Mononuclear cell (primary cell): ENCODE results near the gene SDHC. TPM values are rescaled to one million over a fixed set of nuclear protein-coding genes. Genes with fewer than 3 reads are reported as not detected.

ENCODE experiments used
- H3K27me3 ChIP-seq: 2 replicates; pipeline ENCODE4 v1.6.0; 2011; ENCODE audit warnings: low read length, control low read depth; ENCODE audit not compliant: insufficient read depth
- H3K4me1 ChIP-seq: 2 replicates; pipeline ENCODE4 v1.5.1; 2011; ENCODE audit warnings: mild to moderate bottlenecking, low read length, control low read depth; ENCODE audit not compliant: insufficient read depth
- H3K4me3 ChIP-seq: 2 replicates; pipeline ENCODE4 v1.5.1; 2011; ENCODE audit warnings: mild to moderate bottlenecking, low read length, moderate library complexity
- H3K9me3 ChIP-seq: 2 replicates; pipeline ENCODE4 v1.5.1; 2011; ENCODE audit warnings: low read depth, mild to moderate bottlenecking, control low read depth, low read length
- total RNA-seq: library from RNA; depleted of rRNA; stranded (reverse); fragments of >200 nt; gene quantifications from one replicate; pipeline ENCODE4 v1.2.3, GENCODE V29; 2012

SDHC gene
- total RNA-seq, 1 donor, result 22.7 TPM

DNA sequence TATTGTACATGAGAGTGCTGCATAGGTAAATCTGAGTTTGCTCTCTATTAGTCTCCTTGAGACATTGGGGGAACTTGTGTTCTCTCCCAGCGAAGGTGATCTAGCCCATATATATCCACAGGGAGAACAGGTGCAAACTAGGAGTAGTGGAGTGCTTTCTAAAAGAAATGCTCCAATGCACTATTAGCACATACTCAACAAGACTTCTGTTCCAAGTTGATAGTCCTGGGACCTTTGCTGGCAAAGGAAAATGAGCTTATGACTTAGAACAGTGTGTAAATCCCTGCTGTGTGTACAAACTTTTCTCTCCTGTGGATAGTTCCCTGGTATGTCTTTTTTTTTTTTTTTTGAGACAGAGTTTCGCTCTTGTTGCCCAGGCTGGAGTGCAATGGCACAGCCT lies 28.0 kb downstream of the SDHC start:
- Histone ChIP-seq H3K27me3 (no peaks in the 10 kb centered on the region), H3K4me3 (no peak overlapping the region), H3K9me3 (no peaks in the 10 kb centered on the region), H3K4me1 (no peaks in the 10 kb centered on the region)

DNA sequence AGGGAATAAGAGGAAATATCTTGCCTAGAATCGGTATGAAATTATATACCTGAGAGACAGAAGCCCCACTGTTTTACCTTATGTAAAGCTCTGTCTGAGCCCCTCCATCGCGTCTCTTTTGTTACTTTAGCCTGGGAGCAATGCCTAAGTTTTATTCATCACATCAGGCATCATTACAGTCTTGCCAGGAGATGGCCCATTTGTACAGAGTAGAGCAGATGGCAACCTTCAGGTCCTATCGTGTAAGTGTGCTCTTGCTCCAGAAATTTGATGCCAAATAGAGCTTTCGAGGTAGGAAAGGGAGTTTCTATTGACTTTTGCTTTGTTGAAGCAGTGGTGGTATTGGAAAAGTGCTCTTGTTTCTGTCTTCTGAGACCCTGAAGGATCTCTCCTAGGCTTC lies 28.6 kb downstream of the SDHC start:
- Histone ChIP-seq H3K9me3 (no peaks in the 10 kb centered on the region), H3K4me1 (no peaks in the 10 kb centered on the region), H3K27me3 (no peaks in the 10 kb centered on the region), H3K4me3 (no peak overlapping the region)

DNA sequence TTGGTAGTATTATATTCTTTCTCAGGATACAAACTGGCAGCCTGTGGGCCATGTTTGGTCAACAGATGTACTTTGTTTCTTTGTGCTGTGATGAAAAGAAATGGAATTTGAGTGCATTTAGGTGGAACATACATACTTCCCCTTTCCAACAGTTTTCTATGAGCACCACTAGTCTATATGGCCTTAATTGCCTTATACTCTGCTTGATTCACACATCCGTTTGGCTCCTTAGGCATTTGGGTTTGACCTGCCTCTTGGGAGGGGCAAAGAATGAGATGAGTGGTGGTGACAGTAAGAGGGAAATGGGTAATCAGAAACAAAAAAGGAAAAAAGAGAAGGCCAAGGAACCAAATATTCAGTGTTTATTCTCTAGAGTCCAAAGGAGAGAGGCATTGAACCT lies 36.5 kb downstream of the SDHC start:
- Histone ChIP-seq H3K4me3 (no peak overlapping the region), H3K27me3 (no peaks in the 10 kb centered on the region), H3K4me1 (peaks cover 13% of the 10 kb centered on the region), H3K9me3 (no peaks in the 10 kb centered on the region)

- Histone ChIP-seq H3K9me3 (no peaks in the 10 kb centered on the region), H3K27me3 (no peaks in the 10 kb centered on the region), H3K4me3 (no peak overlapping the region), H3K4me1 (peaks cover 13% of the 10 kb centered on the region)
Observed at GRCh38 chr1:161351482-161351881, 37.3 kb downstream of the SDHC start.

GRCh38 chr1:161357073-161357472 lies 42.9 kb downstream of the SDHC start:
- Histone ChIP-seq H3K27me3 (no peaks in the 10 kb centered on the region), H3K4me1 (peaks cover 6% of the 10 kb centered on the region), H3K4me3 (no peak overlapping the region), H3K9me3 (no peaks in the 10 kb centered on the region)

DNA sequence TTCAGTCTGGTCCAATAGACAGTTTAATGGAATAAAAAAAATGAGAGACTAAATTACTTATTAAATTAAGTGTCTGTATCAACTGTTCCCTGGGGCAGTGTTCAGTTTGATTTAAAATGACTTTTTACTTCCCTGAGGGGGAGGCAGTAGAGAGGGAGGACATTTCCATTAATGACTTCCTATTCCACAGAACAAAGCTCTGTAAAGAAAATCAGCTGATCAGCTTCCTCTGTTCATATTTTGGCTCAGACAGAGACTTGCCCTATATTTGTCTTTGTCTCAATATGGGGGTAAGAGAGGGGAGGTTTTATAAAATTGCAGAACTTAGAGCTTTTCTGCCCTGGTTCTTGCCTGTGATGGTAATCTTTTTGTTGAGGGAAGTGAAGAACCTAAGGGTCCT lies 45.1 kb downstream of the SDHC start:
- no peaks in the 10 kb centered on the region for H3K27me3 ChIP-seq
- H3K4me1 ChIP-seq, result peaks cover 5% of the 10 kb centered on the region
- H3K9me3 ChIP-seq, result no peaks in the 10 kb centered on the region
- H3K4me3 ChIP-seq, result no peak overlapping the region

DNA sequence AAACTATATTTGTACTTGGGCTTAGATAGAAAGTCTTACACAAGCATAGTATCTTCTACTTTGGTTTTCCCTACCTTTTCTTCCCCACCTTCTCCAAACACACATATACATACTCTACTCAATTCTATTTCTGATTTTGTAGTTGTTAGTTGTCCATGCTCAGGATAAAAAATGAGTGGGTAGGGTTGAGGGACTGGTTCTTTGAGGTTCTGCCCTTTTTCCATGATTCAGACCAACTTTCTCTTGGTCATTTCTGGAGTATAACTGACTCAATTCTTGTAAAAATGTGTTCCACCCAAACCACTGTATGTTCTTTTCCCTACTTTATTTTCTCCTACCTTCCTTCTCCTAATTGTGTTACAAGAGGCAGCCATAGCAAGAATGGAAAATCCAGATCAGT lies 50.2 kb downstream of the SDHC start:
- H3K4me3 ChIP-seq, result no peak overlapping the region
- H3K4me1 ChIP-seq, result peaks cover 7% of the 10 kb centered on the region
- no peaks in the 10 kb centered on the region for H3K27me3 ChIP-seq
- no peaks in the 10 kb centered on the region for H3K9me3 ChIP-seq

DNA sequence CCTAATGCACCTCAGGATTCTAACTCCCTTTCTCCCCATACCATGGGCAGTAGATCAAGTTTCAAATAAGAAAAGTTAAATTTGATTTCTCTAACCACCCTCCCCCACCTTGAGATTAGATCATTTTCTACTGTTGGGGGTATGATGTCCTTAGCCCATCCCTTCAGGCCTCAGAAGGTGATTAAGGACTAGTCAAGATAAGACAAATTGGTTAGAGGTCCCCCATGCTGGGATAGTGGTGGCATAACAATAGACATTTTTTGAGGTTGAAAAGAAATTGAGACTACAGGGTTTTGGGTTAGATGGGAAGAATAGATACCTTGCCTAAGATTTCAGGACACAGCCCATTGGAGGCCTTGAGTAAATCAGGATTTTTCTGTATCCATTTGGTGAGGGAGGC lies 51.0 kb downstream of the SDHC start:
- Histone ChIP-seq H3K9me3 (no peaks in the 10 kb centered on the region), H3K4me3 (no peak overlapping the region), H3K27me3 (no peaks in the 10 kb centered on the region), H3K4me1 (peaks cover 2% of the 10 kb centered on the region)

DNA sequence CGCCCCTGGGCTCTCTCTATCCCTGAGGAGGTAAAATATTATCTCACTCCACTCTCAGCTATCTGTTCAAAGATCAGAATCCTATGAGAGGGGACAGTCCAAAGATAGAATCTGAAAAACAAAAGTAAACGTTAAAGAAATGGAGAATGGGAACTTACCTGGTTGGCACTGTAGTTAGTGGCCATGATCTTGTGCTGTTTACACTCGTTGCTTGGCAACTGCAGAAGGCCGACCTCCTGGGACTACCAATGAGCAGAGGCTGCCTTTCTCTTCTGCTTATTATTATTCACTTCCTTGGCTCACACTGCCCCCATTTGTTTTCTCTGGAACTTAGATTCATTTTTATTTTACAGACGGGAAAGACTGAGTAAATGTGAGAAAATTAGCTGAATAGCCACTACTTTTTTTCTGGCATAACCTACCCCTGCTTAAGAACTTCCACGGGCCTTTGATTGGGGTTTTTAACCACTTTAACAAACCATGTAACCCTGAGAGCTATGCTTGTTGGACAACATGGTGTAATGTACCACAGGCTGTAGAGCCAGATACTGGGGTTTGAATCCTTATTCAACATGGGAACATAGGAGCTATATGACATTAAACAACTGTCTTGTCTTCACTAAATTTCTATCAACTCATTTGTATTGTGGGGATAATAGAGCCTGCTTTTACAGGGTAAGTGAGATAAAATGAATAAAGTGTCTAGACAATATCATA lies 53.7 kb downstream of the SDHC start, which contains the start of gene CFAP126:
TSS of gene CFAP126 (minus strand) at position 193 of the 717 bp plus-strand sequence. CDS start at position 185, 8 bp downstream.
- no peaks in the 10 kb centered on the region for H3K27me3 ChIP-seq
- no peak within 1 kb of the TSS for H3K4me3 ChIP-seq
- no peaks in the 10 kb centered on the region for H3K9me3 ChIP-seq
- H3K4me1 ChIP-seq, result peaks cover 2% of the 10 kb centered on the region

- no peaks in the 10 kb centered on the region for H3K9me3 ChIP-seq
Observed at GRCh38 chr1:161373442-161373841, 59.3 kb downstream of the SDHC start.

DNA sequence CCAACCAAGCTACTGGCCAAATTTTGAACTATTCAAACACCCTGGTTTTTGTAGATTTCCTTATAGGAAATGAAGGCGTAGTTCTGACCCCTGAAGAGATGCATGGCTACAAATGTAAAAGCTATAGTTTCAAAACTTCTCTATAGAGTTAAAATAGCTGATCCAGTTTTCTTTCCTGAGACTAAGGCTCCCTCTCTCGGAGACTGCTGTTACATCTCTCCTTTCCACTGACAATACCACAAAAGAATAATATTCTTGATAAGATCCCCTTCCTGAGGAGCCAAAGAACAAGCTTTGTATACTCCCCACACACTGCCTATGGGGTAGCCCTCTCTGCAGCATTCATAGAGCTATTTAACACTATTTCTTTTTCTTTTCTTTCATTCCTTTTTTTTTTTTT lies 60.2 kb downstream of the SDHC start:
- Histone ChIP-seq H3K4me3 (no peak overlapping the region), H3K27me3 (no peaks in the 10 kb centered on the region)

More at GRCh38 chr1:161373442-161373841, 59.3 kb downstream of the SDHC start:
- Histone ChIP-seq H3K4me1 (no peaks in the 10 kb centered on the region), H3K4me3 (no peak overlapping the region), H3K27me3 (no peaks in the 10 kb centered on the region)

DNA sequence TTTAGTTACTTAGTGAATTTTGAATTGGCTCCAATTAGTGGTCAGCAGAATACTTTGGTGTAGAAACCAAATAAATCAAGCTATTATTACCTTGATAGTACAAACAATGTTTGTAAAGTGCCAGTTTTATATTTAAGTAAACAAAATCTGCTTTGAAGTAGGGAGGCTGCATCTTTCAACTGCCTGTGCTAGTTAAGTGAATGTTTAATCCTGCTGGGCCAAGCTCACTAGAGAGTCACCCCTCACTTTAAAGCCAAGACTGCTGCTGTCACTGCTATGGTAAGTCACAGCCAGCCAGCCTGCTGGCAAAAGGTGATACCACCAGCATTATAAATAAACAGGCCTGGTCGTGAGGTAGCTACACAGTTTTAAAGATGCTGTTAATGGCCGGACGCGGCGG lies 63.8 kb downstream of the SDHC start:
- peaks cover 4% of the 10 kb centered on the region for H3K4me1 ChIP-seq
- H3K27me3 ChIP-seq, result no peaks in the 10 kb centered on the region
- no peak overlapping the region for H3K4me3 ChIP-seq
- no peaks in the 10 kb centered on the region for H3K9me3 ChIP-seq

More for the DNA sequence above, 60.2 kb downstream of the SDHC start:
- Histone ChIP-seq H3K4me1 (no peaks in the 10 kb centered on the region), H3K9me3 (no peaks in the 10 kb centered on the region)

DNA sequence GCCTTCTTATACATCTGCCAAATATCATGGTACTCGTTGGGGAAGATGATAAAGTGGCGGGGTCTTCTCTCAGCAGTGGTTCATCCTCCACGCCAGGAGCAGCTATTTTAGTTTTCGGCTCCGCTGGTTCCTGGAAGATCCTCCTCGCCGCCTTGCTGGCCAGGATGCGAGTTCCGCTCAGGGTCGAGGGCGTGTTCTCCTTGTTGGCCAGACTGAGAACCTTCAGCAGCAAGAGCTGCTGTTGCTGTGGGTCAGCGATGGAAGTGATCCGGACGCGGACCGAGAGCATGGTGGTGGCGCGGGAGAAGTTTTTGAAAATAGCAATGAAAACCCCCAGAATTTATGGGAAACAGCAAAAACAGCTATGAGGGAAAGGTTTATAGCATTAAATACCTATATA lies 64.9 kb downstream of the SDHC start:
- Histone ChIP-seq H3K4me1 (peaks cover 4% of the 10 kb centered on the region), H3K4me3 (no peak overlapping the region), H3K9me3 (no peaks in the 10 kb centered on the region), H3K27me3 (no peaks in the 10 kb centered on the region)

GRCh38 chr1:161381707-161382106 lies 67.5 kb downstream of the SDHC start:
- Histone ChIP-seq H3K4me3 (no peak overlapping the region), H3K9me3 (no peaks in the 10 kb centered on the region), H3K4me1 (peaks cover 8% of the 10 kb centered on the region), H3K27me3 (no peaks in the 10 kb centered on the region)

DNA sequence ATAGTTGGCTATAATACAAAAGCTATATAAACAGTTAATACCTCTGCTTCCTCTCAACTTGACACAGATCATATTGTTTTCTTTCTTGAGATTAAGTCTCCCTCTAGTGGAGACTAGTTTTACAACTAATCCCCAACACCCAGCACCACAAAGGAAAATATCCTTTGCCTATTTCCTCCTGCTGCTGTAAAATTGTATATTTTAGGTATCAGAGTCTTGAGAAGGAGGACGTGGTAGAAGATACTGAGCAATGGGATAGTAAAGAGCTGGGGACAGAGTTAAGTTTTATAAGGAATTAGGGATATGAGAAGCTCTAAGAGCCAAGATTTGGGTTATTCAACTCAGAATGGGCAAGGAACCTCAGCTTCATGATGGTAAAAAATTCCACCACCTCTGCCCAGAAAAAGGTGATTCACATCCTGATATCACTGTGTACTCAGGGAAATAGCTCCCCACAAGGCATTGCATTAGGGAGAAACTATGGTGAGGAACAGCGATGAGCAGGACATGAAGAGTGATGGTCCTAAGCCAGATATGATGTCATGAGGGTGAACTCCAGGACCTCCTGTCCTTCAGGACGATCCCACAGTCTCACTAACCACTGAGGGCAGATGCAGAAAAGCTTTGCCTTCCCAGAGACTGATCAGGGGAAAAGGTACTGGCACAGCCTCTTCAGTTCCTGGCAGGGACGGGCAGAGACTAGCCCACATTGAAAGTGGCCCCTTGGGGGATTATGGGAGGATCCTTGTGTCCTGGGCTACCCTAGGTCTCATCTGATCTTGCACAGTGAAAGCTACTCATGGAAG lies 68.2 kb downstream of the SDHC start:
- no peaks in the 10 kb centered on the region for H3K27me3 ChIP-seq
- H3K4me3 ChIP-seq, result no peak overlapping the region
- H3K4me1 ChIP-seq, result peaks cover 8% of the 10 kb centered on the region
- H3K9me3 ChIP-seq, result no peaks in the 10 kb centered on the region
